H1 (cell line): Measurements from ENCODE around the gene RAB1B. TPM values are rescaled to one million over a fixed set of nuclear protein-coding genes. Genes with fewer than 3 reads are reported as not detected.

Experiments
- CTCF ChIA-PET: fragments of 300-600 bp; sonication (Branson Sonifier 250); formaldehyde crosslinking; loops from one replicate; lab custom pipeline; 2021; ENCODE audit not compliant: partially characterized antibody; lab: Charles Lee
- POLR2A ChIA-PET: fragments of 300-600 bp; sonication (Branson Sonifier 250); formaldehyde crosslinking; loops from one replicate; lab custom pipeline; 2021; ENCODE audit warnings: inconsistent platforms; ENCODE audit not compliant: partially characterized antibody; lab: Charles Lee
- DNase-seq, 2 experiments: peaks; one replicate each; pipeline versions ENCODE4 v3.0.0 to v3.0.0-alpha.2; 2010 to 2022; ENCODE audit warnings: low spot score in 2 of 2, low read depth in 1 of 2, mixed read lengths in 1 of 2
- FAIRE-seq: peaks from 2 replicates; lab custom pipeline; 2011; peaks lifted over from hg19 to GRCh38; lab: Jason Lieb, UNC
- H2AFZ ChIP-seq: 2 replicates; pipeline ENCODE4 v1.8.1; 2012; ENCODE audit warnings: low read length, inconsistent platforms
- H2AK5ac ChIP-seq: 2 replicates; pipeline ENCODE4 v1.6.1; 2013; ENCODE audit warnings: low read depth, low read length
- H2BK120ac ChIP-seq: replicated peaks from 2 replicates; pipeline ENCODE3; 2013; ENCODE audit warnings: low read depth, low read length, inconsistent platforms
- H2BK12ac ChIP-seq: 2 replicates; pipeline ENCODE4 v1.6.1; 2013; ENCODE audit warnings: low read depth, low read length
- H2BK15ac ChIP-seq: 2 replicates; pipeline ENCODE4 v1.6.1; 2013; ENCODE audit warnings: low read length
- H2BK20ac ChIP-seq: 2 replicates; pipeline ENCODE4 v1.6.1; 2013; ENCODE audit warnings: low read length
- H2BK5ac ChIP-seq: 2 replicates; pipeline ENCODE4 v1.6.1; 2013; ENCODE audit warnings: low read depth, low read length
- H3K14ac ChIP-seq: 2 replicates; pipeline ENCODE4 v1.6.1; 2013; ENCODE audit warnings: inconsistent platforms; ENCODE audit not compliant: insufficient read length
- H3K18ac ChIP-seq: 2 replicates; pipeline ENCODE4 v1.6.1; 2013; ENCODE audit warnings: low read length; ENCODE audit errors: extremely low read depth
- H3K23ac ChIP-seq: 2 replicates; pipeline ENCODE4 v1.6.1; 2013; ENCODE audit warnings: inconsistent platforms; ENCODE audit not compliant: insufficient read length
- H3K23me2 ChIP-seq: 2 replicates; pipeline ENCODE4 v1.6.1; 2013; ENCODE audit warnings: low read depth, low read length
- H3K27ac ChIP-seq: 2 replicates; pipeline ENCODE4 v1.6.1; 2011; ENCODE audit warnings: low read depth, low read length, inconsistent platforms
- H3K27me3 ChIP-seq, 4 experiments: replicated peaks in 1 of 4; 1 replicate in 1 of 4; 2 replicates in 3 of 4; pipeline versions ENCODE4 v1.6.1 to v1.8.1; 2011 to 2013; ENCODE audit warnings: low read length in 3 of 4, mild to moderate bottlenecking in 3 of 4, inconsistent platforms in 2 of 4, mixed read lengths in 2 of 4, moderate library complexity in 1 of 4; ENCODE audit not compliant: control insufficient read depth in 3 of 4, insufficient read depth in 3 of 4; ENCODE audit errors: extremely low read depth in 1 of 4
- H3K36me3 ChIP-seq, 4 experiments: 2 replicates each; pipeline versions ENCODE4 v1.6.1 to v1.8.1; 2011 to 2013; ENCODE audit warnings: mild to moderate bottlenecking in 4 of 4, low read length in 3 of 4, moderate library complexity in 2 of 4, control low read depth in 1 of 4, inconsistent platforms in 1 of 4; ENCODE audit not compliant: insufficient read depth in 4 of 4, control insufficient read depth in 2 of 4
- H3K4ac ChIP-seq: replicated peaks from 2 replicates; pipeline ENCODE3; 2013; ENCODE audit warnings: low read length, low read depth, mixed read lengths, inconsistent platforms; ENCODE audit not compliant: insufficient read length
- H3K4me1 ChIP-seq, 4 experiments: replicated peaks in 1 of 4; 1 replicate in 1 of 4; 2 replicates in 3 of 4; pipeline versions ENCODE4 v1.6.1 to v1.8.1; 2011 to 2013; ENCODE audit warnings: low read length in 3 of 4, inconsistent platforms in 2 of 4, mixed read lengths in 1 of 4; ENCODE audit not compliant: insufficient read depth in 4 of 4, control insufficient read depth in 3 of 4
- H3K4me2 ChIP-seq, 2 experiments: 2 replicates each; pipeline versions ENCODE4 v1.6.1 to v1.8.1; 2011 to 2013; ENCODE audit warnings: low read depth in 2 of 2, low read length in 2 of 2, control low read depth in 1 of 2, inconsistent platforms in 1 of 2, mild to moderate bottlenecking in 1 of 2; ENCODE audit not compliant: insufficient read depth in 1 of 2
- H3K4me3 ChIP-seq, 4 experiments: fragments of 200-600, 300-600 bp in 1 of 4; sonication (generic), shearing (Covaris generic), sonication (Bioruptor Twin) in 1 of 4; 2 replicates each; pipeline versions ENCODE4 v1.5.1 to v1.8.1; 2011 to 2016; ENCODE audit warnings: low read length in 4 of 4, low read depth in 3 of 4, control low read depth in 2 of 4, inconsistent platforms in 2 of 4, mild to moderate bottlenecking in 2 of 4, mixed read lengths in 1 of 4, moderate library complexity in 1 of 4; ENCODE audit not compliant: insufficient read depth in 2 of 4; ENCODE audit errors: extremely low read depth in 1 of 4
- H3K56ac ChIP-seq: replicated peaks from 2 replicates; pipeline ENCODE3; 2013; ENCODE audit warnings: low read depth, mild to moderate bottlenecking, mixed read lengths, low read length, inconsistent platforms; ENCODE audit not compliant: insufficient read length
- H3K79me1 ChIP-seq: 2 replicates; pipeline ENCODE4 v1.6.1; 2013; ENCODE audit warnings: low read depth, low read length, control low read depth
- H3K79me2 ChIP-seq, 2 experiments: 2 replicates each; pipeline versions ENCODE4 v1.6.1 to v1.8.1; 2012 to 2013; ENCODE audit warnings: low read length in 2 of 2, mild to moderate bottlenecking in 2 of 2, inconsistent platforms in 1 of 2; ENCODE audit not compliant: insufficient read depth in 2 of 2, control insufficient read depth in 1 of 2
- H3K9ac ChIP-seq, 4 experiments: replicated peaks in 1 of 4; 1 replicate in 1 of 4; 2 replicates in 3 of 4; pipeline versions ENCODE4 v1.6.1 to v1.8.1; 2011 to 2013; ENCODE audit warnings: low read depth in 3 of 4, low read length in 3 of 4, control low read depth in 2 of 4, mild to moderate bottlenecking in 2 of 4, moderate library complexity in 2 of 4, inconsistent platforms in 1 of 4; ENCODE audit errors: extremely low read depth in 1 of 4
- H3K9me3 ChIP-seq, 2 experiments: 2 replicates each; pipeline versions ENCODE4 v1.6.1 to v1.8.1; 2012 to 2013; ENCODE audit warnings: mild to moderate bottlenecking in 2 of 2, moderate library complexity in 2 of 2, control low read depth in 1 of 2, inconsistent platforms in 1 of 2, low read depth in 1 of 2, low read length in 1 of 2, mixed read lengths in 1 of 2; ENCODE audit not compliant: insufficient read depth in 2 of 2
- H4K20me1 ChIP-seq, 2 experiments: replicated peaks in 1 of 2; 2 replicates each; pipeline versions ENCODE3 to v1.8.1; 2011 to 2013; ENCODE audit warnings: inconsistent platforms in 2 of 2, low read length in 2 of 2, mild to moderate bottlenecking in 1 of 2; ENCODE audit not compliant: insufficient read depth in 2 of 2, control insufficient read depth in 1 of 2
- H4K5ac ChIP-seq: 2 replicates; pipeline ENCODE4 v1.6.1; 2013; ENCODE audit warnings: low read length, low read depth, mixed read lengths, inconsistent platforms; ENCODE audit not compliant: insufficient read length
- H4K8ac ChIP-seq: 2 replicates; pipeline ENCODE4 v1.8.0; 2013; ENCODE audit warnings: mild to moderate bottlenecking, moderate library complexity, low read length, inconsistent platforms; ENCODE audit not compliant: insufficient read depth; ENCODE audit errors: extremely low read depth
- H4K91ac ChIP-seq: replicated peaks from 2 replicates; pipeline ENCODE3; 2013; ENCODE audit warnings: low read length, mixed read lengths, inconsistent platforms; ENCODE audit not compliant: insufficient read length
- CBX5 ChIP-seq: fragments of 300-800, 300-1000 bp; sonication (generic); IDR thresholded peaks from 2 replicates; pipeline ENCODE4 v1.7.1; 2016; ENCODE audit warnings: antibody characterized with exemption, low read length, low read depth
- WGBS, 2 experiments: shearing (Covaris generic) in 1 of 2; methylation state at CpG; one replicate each; pipeline versions ENCODE4 v1.1.6 to v1.1.7; 2013 to 2015; ENCODE audit warnings: low lambda C conversion rate in 2 of 2, mixed read lengths in 2 of 2, inconsistent platforms in 1 of 2, low coverage in 1 of 2, missing lambda C conversion rate in 1 of 2; ENCODE audit not compliant: insufficient replicate concordance in 2 of 2, insufficient coverage in 1 of 2, insufficient read length in 1 of 2; ENCODE audit errors: extremely low coverage in 1 of 2, missing lambda C conversion rate in 1 of 2; 5-methylcytosine and 5-hydroxymethylcytosine counted together
- polyA plus RNA-seq, 7 experiments: library from polyadenylated mRNA; depleted of rRNA in 3 of 7; stranded (reverse) in 5 of 7; unstranded in 2 of 7; fragments of >200 nt in 5 of 7; fragments of 200-250 nt in 2 of 7; gene quantifications; 1 replicate in 5 of 7; 2 replicates in 1 of 7; 4 replicates in 1 of 7; pipeline versions ENCODE4 v1.2.1 to v1.2.3, GENCODE V29; 2011 to 2013; ENCODE audit warnings: missing spikeins in 2 of 7, mixed read lengths in 2 of 7
- total RNA-seq: library from RNA; stranded (reverse); fragmentation: NEBNext Ultra II Directional; extraction: Animal tissue kit (Norgen Biotek cat#: 25700); gene quantifications from 2 replicates; pipeline ENCODE4 v1.2.1, GENCODE V29; 2021

RAB1B gene
- total and polyA plus RNA-seq, 2 of the 8 experiments (the other 6 are each of a cell fraction or from before 2014, with no cell fraction given), result 100 to 217 TPM

- WGBS, 2 experiments, result 87% methylated on average over 10 of the region's 10 CpGs; no CpG with 5 or more reads in 1 of the 2 experiments
- Histone ChIP-seq H2BK12ac (no peak overlapping the region), H3K27me3 (no peaks in the 10 kb centered on the region), H3K79me2 (no peaks in the 10 kb centered on the region), H3K4me2 (no peak overlapping the region), H2BK5ac (no peak overlapping the region), H2AK5ac (no peak overlapping the region), H3K9me3 (no peaks in the 10 kb centered on the region), H2AFZ (no peak overlapping the region), H3K79me1 (no peaks in the 10 kb centered on the region), H2BK20ac (no peak overlapping the region), H3K9ac (no peak overlapping the region), H3K4me1 (peaks cover 0 to 2% (median 0%) of the 10 kb centered on the region in 4 experiments; a peak in 4 of 7 replicates)
- no peak for DNase-seq
- CTCF ChIA-PET, result interaction anchor here (0.5 to 10.1 kb wide), 9 partner anchors 12 to 1037 kb away, joined by 3 to 123 read pairs (median 4); partner anchors contain the start of gene YIF1A
- no peak for TF ChIP-seq CBX5
- TF ChIP-seq, all 59 proteins: peak for 0
- Histone ChIP-seq H3K56ac (no peak overlapping the region), H3K18ac (no peak overlapping the region), H3K36me3 (no peaks in the 10 kb centered on the region; a peak in 1 of 8 replicates), H4K8ac (no peak overlapping the region), H3K4ac (no peak overlapping the region), H3K23me2 (no peaks in the 10 kb centered on the region), H2BK15ac (no peak overlapping the region), H3K27ac (no peak overlapping the region), H4K91ac (no peak overlapping the region), H3K23ac (no peak overlapping the region), H3K14ac (no peak overlapping the region), H4K5ac (no peak overlapping the region), H3K4me3 (no peak overlapping the region), H2BK120ac (no peak overlapping the region), H4K20me1 (peaks cover 1% of the 10 kb centered on the region in 2 experiments)
- FAIRE-seq, result no peak
- POLR2A ChIA-PET, result interaction anchor here (2.3 kb wide), 1 partner anchor 14 kb away, joined by 10 read pairs; no protein-coding TSS in a partner anchor
These were observed 44.1 kb upstream of the RAB1B start for GRCh38 chr11:66224226-66224855.
